Activated naive CD4-positive, alpha-beta T cell treated with anti-CD3 and anti-CD28 coated beads for 36 hours (primary cell): ENCODE data around the gene ACOT7. TPM values are rescaled to one million over a fixed set of nuclear protein-coding genes. Genes with fewer than 3 reads are reported as not detected.

ENCODE experiments used
- CTCF ChIA-PET: fragments of 350-600 bp; sonication (Branson Sonifier 250); formaldehyde crosslinking; loops from one replicate; lab custom pipeline; 2021; ENCODE audit warnings: antibody characterized with exemption; lab: Charles Lee
- DNase-seq: peaks from one replicate; pipeline ENCODE4 v3.0.0-alpha.2; 2020
- H3K27ac Mint-ChIP-seq: one replicate; pipeline ENCODE4 v1.8.0; 2021; ENCODE audit warnings: mild to moderate bottlenecking, mixed read lengths
- H3K27me3 Mint-ChIP-seq: one replicate; pipeline ENCODE4 v1.8.0; 2021; ENCODE audit warnings: low read depth, mixed read lengths
- H3K36me3 Mint-ChIP-seq: one replicate; pipeline ENCODE4 v1.8.0; 2021; ENCODE audit warnings: low read depth, mixed read lengths
- H3K4me1 Mint-ChIP-seq: one replicate; pipeline ENCODE4 v1.8.0; 2021; ENCODE audit warnings: low read depth, mixed read lengths
- H3K4me3 Mint-ChIP-seq: one replicate; pipeline ENCODE4 v1.8.0; 2021; ENCODE audit warnings: mild to moderate bottlenecking, moderate library complexity, mixed read lengths
- H3K9me3 Mint-ChIP-seq: one replicate; pipeline ENCODE4 v1.8.0; 2021; ENCODE audit warnings: mixed read lengths
- intact Hi-C: fragments of 100-400 bp; cut with micrococcal nuclease; formaldehyde crosslinking; loops from one replicate; pipeline ENCODE4 v1.15.1; 2023
- total RNA-seq, 2 experiments: library from RNA; stranded (reverse); gene quantifications; one replicate each; pipeline ENCODE4 v1.2.3, GENCODE V29; 2021

The ACOT7 gene
- total RNA-seq, 2 experiments from 2014 or later, result 74.2 to 77.6 TPM

DNA sequence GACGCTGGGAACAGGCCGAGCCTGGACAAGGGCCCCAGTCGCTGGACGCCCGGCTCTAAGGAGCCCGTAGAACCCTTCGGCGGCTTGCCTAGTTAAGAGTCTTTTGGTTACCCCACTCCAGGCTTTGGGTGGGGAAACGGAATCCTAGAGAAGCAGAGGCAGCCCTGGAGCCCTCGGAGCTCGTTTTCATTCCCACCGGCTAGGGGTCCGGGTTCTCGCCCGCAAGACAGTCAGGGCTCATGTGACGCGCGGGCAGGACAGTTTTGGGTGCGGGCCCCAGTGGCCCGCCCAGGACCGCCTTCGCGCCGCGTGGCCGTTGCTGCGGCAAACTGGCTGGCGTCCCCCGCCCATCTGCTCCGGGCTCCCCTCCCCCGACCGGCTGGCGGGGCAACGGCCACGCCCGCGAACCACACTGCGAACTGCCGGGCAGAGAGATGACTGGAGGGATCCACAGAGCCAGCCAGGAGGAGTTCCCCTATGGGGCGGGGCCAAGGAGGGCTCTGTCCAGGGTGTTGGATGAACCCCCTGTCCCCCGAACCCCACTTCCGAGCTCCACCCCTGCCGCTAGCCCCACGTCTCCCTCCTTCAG, 27.0 kb upstream of the ACOT7 start:
- DNase-seq, result no peak
- Mint-ChIP-seq H3K36me3 (no peaks in the 10 kb centered on the region), H3K27ac (no peak overlapping the region), H3K4me1 (peaks cover 11% of the 10 kb centered on the region), H3K27me3 (peaks cover 63% of the 10 kb centered on the region), H3K9me3 (no peaks in the 10 kb centered on the region), H3K4me3 (no peak overlapping the region)
- CTCF ChIA-PET, result interaction anchor here (0.6 to 1.7 kb wide), 6 partner anchors 10 to 627 kb away, joined by 3 to 12 read pairs (median 4); no protein-coding TSS in a partner anchor
- intact Hi-C loops, result no loop called here

GRCh38 chr1:6419804-6420453, 26.4 kb upstream of the ACOT7 start, which contains the start of gene HES2:
Gene HES2, minus strand, starts transcription at chr1:6419919. Its CDS starts 99 bp downstream, at chr1:6419820.
- Mint-ChIP-seq H3K9me3 (no peaks in the 10 kb centered on the region), H3K4me1 (peaks cover 15% of the 10 kb centered on the region), H3K4me3 (peak within 1 kb of the TSS; percentile 21), H3K36me3 (no peaks in the 10 kb centered on the region), H3K27me3 (peaks cover 68% of the 10 kb centered on the region), H3K27ac (no peak within 1 kb of the TSS)
- intact Hi-C loops, result no loop called here
- DNase-seq, result no peak
- CTCF ChIA-PET, result interaction anchor here (0.6 to 1.7 kb wide), 5 partner anchors 11 to 628 kb away, joined by 3 to 12 read pairs (median 3); no protein-coding TSS in a partner anchor

DNA sequence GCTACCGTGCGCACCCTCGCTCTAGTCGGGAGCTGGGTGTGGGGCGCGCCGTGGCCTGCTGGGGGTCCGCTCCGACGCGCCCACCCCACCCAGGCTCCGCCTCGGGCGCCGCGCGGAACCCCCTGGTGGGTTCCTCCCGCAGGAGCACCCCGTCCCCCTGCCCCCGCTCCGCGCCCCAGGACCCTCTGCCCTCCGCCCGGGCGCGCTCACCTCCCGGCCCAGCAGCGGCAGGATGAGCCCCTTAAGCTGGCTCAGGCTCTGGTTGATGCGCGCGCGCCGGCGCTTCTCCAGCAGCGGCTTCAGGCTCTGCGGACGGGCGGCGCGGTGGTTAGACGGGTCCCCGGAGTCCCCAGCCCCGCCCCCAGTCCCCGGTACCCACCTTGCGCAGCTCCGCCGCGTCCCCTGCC, 25.8 kb upstream of the ACOT7 start:
- DNase-seq, result no peak
- intact Hi-C loops, result no loop called here
- peak overlapping the region; percentile 21 for H3K4me3 Mint-ChIP-seq
- H3K4me1 Mint-ChIP-seq, result peaks cover 20% of the 10 kb centered on the region
- CTCF ChIA-PET, result interaction anchor here (1.1 kb wide), 1 partner anchor 70 kb away, joined by 4 read pairs; no protein-coding TSS in a partner anchor
- H3K27me3 Mint-ChIP-seq, result peaks cover 72% of the 10 kb centered on the region
- no peaks in the 10 kb centered on the region for H3K36me3 Mint-ChIP-seq
- no peak overlapping the region for H3K27ac Mint-ChIP-seq
- H3K9me3 Mint-ChIP-seq, result no peaks in the 10 kb centered on the region

GRCh38 chr1:6418668-6419396, 25.3 kb upstream of the ACOT7 start:
- Mint-ChIP-seq H3K4me1 (peaks cover 18% of the 10 kb centered on the region), H3K27ac (no peak overlapping the region), H3K4me3 (peak overlapping the region; percentile 21), H3K27me3 (peaks cover 69% of the 10 kb centered on the region), H3K36me3 (no peaks in the 10 kb centered on the region), H3K9me3 (no peaks in the 10 kb centered on the region)
- intact Hi-C loops, result no loop called here
- DNase-seq, result no peak
- CTCF ChIA-PET, result no interaction called here

GRCh38 chr1:6417961-6418667, 24.5 kb upstream of the ACOT7 start:
- intact Hi-C loops, result no loop called here
- Mint-ChIP-seq H3K27me3 (peaks cover 66% of the 10 kb centered on the region), H3K4me3 (no peak overlapping the region), H3K27ac (peak overlapping the region; percentile 13), H3K9me3 (no peaks in the 10 kb centered on the region), H3K4me1 (peaks cover 16% of the 10 kb centered on the region), H3K36me3 (no peaks in the 10 kb centered on the region)
- CTCF ChIA-PET, result no interaction called here
- no peak for DNase-seq

- Mint-ChIP-seq H3K4me3 (no peak overlapping the region), H3K9me3 (no peaks in the 10 kb centered on the region), H3K27ac (no peak overlapping the region), H3K27me3 (peaks cover 65% of the 10 kb centered on the region), H3K4me1 (peaks cover 16% of the 10 kb centered on the region), H3K36me3 (no peaks in the 10 kb centered on the region)
- CTCF ChIA-PET, result no interaction called here
- intact Hi-C loops, result no loop called here
- no peak for DNase-seq
Observed at GRCh38 chr1:6416906-6417305, 23.3 kb upstream of the ACOT7 start.

GRCh38 chr1:6416295-6416656, 22.7 kb upstream of the ACOT7 start:
- intact Hi-C loops, result no loop called here
- H3K9me3 Mint-ChIP-seq, result no peaks in the 10 kb centered on the region
- H3K4me1 Mint-ChIP-seq, result peaks cover 16% of the 10 kb centered on the region
- no peak overlapping the region for H3K27ac Mint-ChIP-seq
- DNase-seq, result no peak
- H3K4me3 Mint-ChIP-seq, result no peak overlapping the region
- CTCF ChIA-PET, result no interaction called here
- no peaks in the 10 kb centered on the region for H3K36me3 Mint-ChIP-seq
- peaks cover 61% of the 10 kb centered on the region for H3K27me3 Mint-ChIP-seq

GRCh38 chr1:6414881-6415626, 21.5 kb upstream of the ACOT7 start:
- CTCF ChIA-PET, result interaction anchor here (0.6 to 2.2 kb wide), 10 partner anchors 8 to 209 kb away, joined by 3 to 13 read pairs (median 4); no protein-coding TSS in a partner anchor
- Mint-ChIP-seq H3K36me3 (no peaks in the 10 kb centered on the region), H3K27me3 (peaks cover 54% of the 10 kb centered on the region), H3K9me3 (no peaks in the 10 kb centered on the region), H3K4me1 (peaks cover 16% of the 10 kb centered on the region), H3K27ac (peak overlapping the region; percentile 81), H3K4me3 (no peak overlapping the region)
- DNase-seq, result no peak
- intact Hi-C loops, result no loop called here

DNA sequence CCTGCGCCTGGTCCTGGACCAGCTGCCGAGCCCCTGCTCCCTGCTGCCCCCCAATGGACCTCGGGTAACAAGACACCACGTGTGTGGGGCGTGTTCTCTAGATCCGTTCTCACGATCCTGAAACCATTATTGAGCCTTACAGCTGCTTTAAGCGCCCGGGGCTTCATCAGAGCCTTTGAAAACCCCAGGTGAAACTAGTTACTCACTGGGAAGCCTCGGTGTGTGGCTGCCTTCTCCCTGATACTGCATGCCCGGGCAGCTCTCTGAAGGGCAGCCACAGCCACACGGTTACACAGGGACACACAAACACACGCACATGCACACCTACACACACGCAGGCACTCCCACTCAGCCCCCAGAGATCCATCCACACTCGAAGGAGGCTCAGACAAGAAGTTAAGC, 20.9 kb upstream of the ACOT7 start:
- Mint-ChIP-seq H3K4me3 (no peak overlapping the region), H3K36me3 (no peaks in the 10 kb centered on the region), H3K4me1 (peaks cover 16% of the 10 kb centered on the region), H3K9me3 (no peaks in the 10 kb centered on the region), H3K27me3 (peaks cover 53% of the 10 kb centered on the region), H3K27ac (peak overlapping the region; percentile 81)
- intact Hi-C loops, result no loop called here
- CTCF ChIA-PET, result interaction anchor here (0.6 to 2.2 kb wide), 9 partner anchors 9 to 208 kb away, joined by 3 to 13 read pairs (median 4); no protein-coding TSS in a partner anchor
- DNase-seq, result peak; percentile 77

- CTCF ChIA-PET, result interaction anchor here (0.7 to 1.5 kb wide), 3 partner anchors 8 to 79 kb away, joined by 3 to 4 read pairs (median 3); no protein-coding TSS in a partner anchor
- Mint-ChIP-seq H3K9me3 (no peaks in the 10 kb centered on the region), H3K27me3 (peaks cover 42% of the 10 kb centered on the region), H3K36me3 (no peaks in the 10 kb centered on the region), H3K27ac (no peak overlapping the region), H3K4me3 (no peak overlapping the region), H3K4me1 (peaks cover 14% of the 10 kb centered on the region)
- DNase-seq, result no peak
- intact Hi-C loops, result no loop called here
Observed at GRCh38 chr1:6412896-6413295, 19.3 kb upstream of the ACOT7 start.

DNA sequence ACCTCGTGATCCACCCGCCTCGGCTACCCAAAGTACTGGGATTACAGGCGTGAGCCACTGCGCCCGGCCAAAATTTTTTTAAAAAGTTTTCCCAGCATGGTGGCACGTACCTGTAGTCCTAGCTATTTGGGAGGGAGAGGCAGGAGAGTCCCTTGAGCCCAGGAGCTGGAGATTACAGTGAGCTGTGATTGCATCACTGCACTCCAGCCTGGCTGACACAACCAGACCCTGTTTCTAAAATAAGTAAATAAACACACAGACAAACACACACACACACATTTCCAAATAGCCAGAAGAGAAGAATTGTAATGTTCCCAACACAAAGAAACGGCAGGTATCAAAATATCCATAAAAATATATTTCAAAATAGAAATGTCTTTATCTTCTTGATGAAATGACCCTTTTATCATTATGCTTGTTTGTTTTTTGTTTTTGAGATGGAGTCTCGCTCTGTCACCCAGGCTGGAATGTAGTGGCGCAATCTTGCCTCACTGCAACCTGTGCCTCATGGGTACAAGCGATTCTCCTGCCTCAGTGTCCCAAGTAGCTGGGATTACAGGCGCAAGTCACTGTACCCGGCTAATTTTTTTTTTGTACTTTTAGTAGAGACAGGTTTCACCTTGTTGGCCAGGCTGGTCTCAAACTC, 16.8 kb upstream of the ACOT7 start:
- Mint-ChIP-seq H3K4me3 (no peak overlapping the region), H3K4me1 (peaks cover 11% of the 10 kb centered on the region), H3K36me3 (no peaks in the 10 kb centered on the region), H3K27me3 (peaks cover 21% of the 10 kb centered on the region), H3K9me3 (no peaks in the 10 kb centered on the region), H3K27ac (no peak overlapping the region)
- DNase-seq, result no peak
- intact Hi-C loops, result no loop called here
- CTCF ChIA-PET, result interaction anchor here (0.7 to 1.0 kb wide), 3 partner anchors 13 to 72 kb away, joined by 3 to 4 read pairs (median 3); no protein-coding TSS in a partner anchor
